Testis (tissue), 3 donors: ENCODE measurements around the gene DIDO1. TPM values are rescaled to one million over a fixed set of nuclear protein-coding genes. Genes with fewer than 3 reads are reported as not detected.
"Not testable (repeated sequence)": the region's sequence is repeated elsewhere in the genome, so short reads cannot be mapped to it uniquely, and the experiment has no call there.

Experiments used
- DNase-seq: peaks from one replicate; pipeline ENCODE4 v3.0.0-alpha.2; 2019
- H3K27ac ChIP-seq, 2 donors: fragments of 200-600 bp; sonication (generic); one replicate each; pipeline ENCODE4 v1.5.1; 2019
- H3K27me3 ChIP-seq: fragments of 200-600 bp; sonication (generic); one replicate; pipeline ENCODE4 v1.5.1; 2019
- H3K36me3 ChIP-seq: fragments of 200-600 bp; sonication (generic); one replicate; pipeline ENCODE4 v1.5.1; 2017; ENCODE audit warnings: low read depth; ENCODE audit errors: missing control alignments
- H3K4me1 ChIP-seq: fragments of 200-600 bp; sonication (generic); one replicate; pipeline ENCODE4 v1.5.1; 2019
- H3K4me3 ChIP-seq, 2 donors: fragments of 200-600 bp; sonication (generic); one replicate each; pipeline ENCODE4 v1.5.1; 2017 to 2019
- H3K9me3 ChIP-seq: fragments of 200-600 bp; sonication (generic); one replicate; pipeline ENCODE4 v1.5.1; 2017
- POLR2A ChIP-seq: fragments of 450-650 bp; IDR thresholded peaks from one replicate; pipeline ENCODE4 v1.6.1; 2017; ENCODE audit warnings: antibody characterized with exemption, mild to moderate bottlenecking, moderate library complexity
- WGBS, 2 donors: methylation state at CpG; one replicate each; pipeline ENCODE4 v1.1.5; 2018; 5-methylcytosine and 5-hydroxymethylcytosine counted together
- intact Hi-C: fragments of 100-400 bp; cut with DNase I; formaldehyde crosslinking; loops from one replicate; pipeline ENCODE4 v1.15.1; 2023; ENCODE audit warnings: low total_unique reads
- polyA plus RNA-seq: library from polyadenylated mRNA; stranded (reverse); fragments of 350-450 nt; fragmentation: Illumina TruSeq; extraction: RNeasy Lipid Tissue Mini Kit (QIAGEN cat#74804); gene quantifications from one replicate; pipeline ENCODE4 v1.2.3, GENCODE V29; 2014; ENCODE audit warnings: low read depth, low replicate concordance; ENCODE audit not compliant: insufficient read depth
- total RNA-seq, 2 donors: library from RNA; depleted of rRNA; stranded (reverse); fragments of >200 nt; gene quantifications; one replicate each; pipeline ENCODE4 v1.2.3, GENCODE V29; 2016
- TF ChIP-seq, protein P1 (sequence below), 3 experiments: fragments of 450-650 bp in 2 of 3; fragments of 200-600 bp in 1 of 3; sonication (generic) in 1 of 3; IDR thresholded peaks; one replicate each; pipeline ENCODE4 v1.5.1; 2016 to 2019; ENCODE audit warnings: antibody characterized with exemption in 3 of 3, mild to moderate bottlenecking in 2 of 3, moderate library complexity in 1 of 3

The DIDO1 gene
- total and polyA plus RNA-seq, 3 donors from 2014 or later, result 50.5 to 99.7 (median 98.6) TPM

- no peaks in the 10 kb centered on the region for H3K36me3 ChIP-seq
- no peaks in the 10 kb centered on the region for H3K27me3 ChIP-seq
- WGBS, 2 donors, result 91 to 96% methylated on average over 25 of the region's 25 CpGs
- no peak for TF ChIP-seq POLR2A
- TF ChIP-seq, protein P1, sequence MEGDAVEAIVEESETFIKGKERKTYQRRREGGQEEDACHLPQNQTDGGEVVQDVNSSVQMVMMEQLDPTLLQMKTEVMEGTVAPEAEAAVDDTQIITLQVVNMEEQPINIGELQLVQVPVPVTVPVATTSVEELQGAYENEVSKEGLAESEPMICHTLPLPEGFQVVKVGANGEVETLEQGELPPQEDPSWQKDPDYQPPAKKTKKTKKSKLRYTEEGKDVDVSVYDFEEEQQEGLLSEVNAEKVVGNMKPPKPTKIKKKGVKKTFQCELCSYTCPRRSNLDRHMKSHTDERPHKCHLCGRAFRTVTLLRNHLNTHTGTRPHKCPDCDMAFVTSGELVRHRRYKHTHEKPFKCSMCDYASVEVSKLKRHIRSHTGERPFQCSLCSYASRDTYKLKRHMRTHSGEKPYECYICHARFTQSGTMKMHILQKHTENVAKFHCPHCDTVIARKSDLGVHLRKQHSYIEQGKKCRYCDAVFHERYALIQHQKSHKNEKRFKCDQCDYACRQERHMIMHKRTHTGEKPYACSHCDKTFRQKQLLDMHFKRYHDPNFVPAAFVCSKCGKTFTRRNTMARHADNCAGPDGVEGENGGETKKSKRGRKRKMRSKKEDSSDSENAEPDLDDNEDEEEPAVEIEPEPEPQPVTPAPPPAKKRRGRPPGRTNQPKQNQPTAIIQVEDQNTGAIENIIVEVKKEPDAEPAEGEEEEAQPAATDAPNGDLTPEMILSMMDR (IDR thresholded peaks at IDR 0.05), result no peak
- DNase-seq, result no peak
- H3K4me1 ChIP-seq, result peaks cover 8% of the 10 kb centered on the region
- no peak overlapping the region for H3K4me3 ChIP-seq
- no peaks in the 10 kb centered on the region for H3K9me3 ChIP-seq
- intact Hi-C loops, result no loop called here
- H3K27ac ChIP-seq, result no peak overlapping the region
Measured at GRCh38 chr20:62856931-62857619, 69.2 kb downstream of the DIDO1 start.

DNA sequence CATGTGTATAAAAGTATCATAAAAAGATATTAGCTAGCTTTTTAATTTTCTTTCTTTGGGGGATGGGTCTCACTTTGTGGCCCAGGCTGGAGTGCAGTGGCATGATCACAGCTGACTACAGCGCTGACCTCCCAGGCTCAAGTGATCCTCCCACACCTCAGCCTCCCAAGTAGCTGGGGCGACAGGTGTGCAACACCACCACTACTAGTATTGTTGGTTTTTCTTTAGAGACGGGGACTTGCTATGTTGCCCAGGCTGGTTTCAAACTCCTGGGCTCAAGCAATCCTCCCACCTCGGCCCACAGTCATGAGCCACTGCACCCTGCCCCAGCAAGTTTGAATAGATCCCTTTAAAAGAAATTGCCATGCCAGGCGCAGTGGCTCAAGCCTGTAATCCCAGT lies 71.2 kb downstream of the DIDO1 start:
- DNase-seq, result no peak
- peaks cover 3% of the 10 kb centered on the region for H3K4me1 ChIP-seq
- H3K4me3 ChIP-seq, result no peak overlapping the region
- TF ChIP-seq, protein P1 (IDR thresholded peaks at IDR 0.05), result no peak
- TF ChIP-seq POLR2A, result no peak
- 97% methylated on average over 5 of the region's 5 CpGs for WGBS, 2 donors
- no peaks in the 10 kb centered on the region for H3K36me3 ChIP-seq
- no peak overlapping the region for H3K27ac ChIP-seq
- intact Hi-C loops, result no loop called here
- no peaks in the 10 kb centered on the region for H3K27me3 ChIP-seq
- no peaks in the 10 kb centered on the region for H3K9me3 ChIP-seq

DNA sequence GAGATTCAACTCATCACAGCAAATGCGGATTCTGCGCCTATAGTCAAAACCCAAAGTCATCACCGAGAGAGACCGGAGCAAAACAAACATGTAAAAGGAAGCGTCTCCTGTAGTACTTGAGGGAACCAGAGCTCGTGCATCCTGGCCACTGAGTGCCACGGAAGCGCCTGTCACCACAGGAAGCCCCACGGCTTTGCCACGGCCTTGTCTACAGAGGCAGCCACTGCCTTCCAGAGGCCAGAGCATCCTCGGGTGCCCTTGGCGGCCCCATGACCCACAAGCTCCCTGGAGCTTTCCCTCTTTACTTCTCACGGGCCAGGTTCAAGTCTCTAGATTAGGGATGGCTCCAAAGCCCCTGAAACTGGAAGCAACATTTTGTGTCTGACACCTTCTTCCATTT lies 72.2 kb downstream of the DIDO1 start:
- Histone ChIP-seq H3K36me3 (no peaks in the 10 kb centered on the region), H3K4me1 (no peaks in the 10 kb centered on the region), H3K9me3 (no peaks in the 10 kb centered on the region), H3K4me3 (no peak overlapping the region), H3K27me3 (no peaks in the 10 kb centered on the region), H3K27ac (no peak overlapping the region)
- TF ChIP-seq, protein P1 (IDR thresholded peaks at IDR 0.05), result no peak
- TF ChIP-seq POLR2A, result no peak
- no peak for DNase-seq
- intact Hi-C loops, result no loop called here
- 90 to 97% methylated on average over 13 of the region's 13 CpGs for WGBS, 2 donors

DNA sequence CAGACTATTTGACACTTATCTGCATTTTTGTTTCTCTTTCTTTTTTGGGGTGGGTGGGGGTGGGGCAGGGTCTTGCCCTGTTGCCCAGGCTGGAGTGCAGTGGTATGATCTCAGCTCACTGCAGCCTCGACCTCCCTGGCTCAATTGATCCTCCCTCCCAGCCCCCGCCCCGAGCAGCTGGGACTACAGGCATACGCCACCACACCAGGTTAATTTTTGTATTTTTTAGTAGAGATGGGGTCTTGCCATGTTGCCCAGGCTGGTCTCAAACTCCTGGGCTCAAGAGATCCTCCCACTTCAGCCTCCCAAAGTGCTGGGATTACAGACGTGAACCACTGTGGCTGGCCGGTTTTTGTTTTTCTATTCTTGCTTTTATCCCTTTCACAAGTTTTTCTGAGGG lies 73.0 kb downstream of the DIDO1 start:
- H3K4me3 ChIP-seq, intact Hi-C loops, H3K4me1 ChIP-seq, H3K36me3 ChIP-seq, H3K27me3 ChIP-seq, H3K9me3 ChIP-seq, H3K27ac ChIP-seq, DNase-seq: not testable (repeated sequence)
- WGBS, 2 donors, result 88 to 92% methylated on average over 6 of the region's 6 CpGs

DNA sequence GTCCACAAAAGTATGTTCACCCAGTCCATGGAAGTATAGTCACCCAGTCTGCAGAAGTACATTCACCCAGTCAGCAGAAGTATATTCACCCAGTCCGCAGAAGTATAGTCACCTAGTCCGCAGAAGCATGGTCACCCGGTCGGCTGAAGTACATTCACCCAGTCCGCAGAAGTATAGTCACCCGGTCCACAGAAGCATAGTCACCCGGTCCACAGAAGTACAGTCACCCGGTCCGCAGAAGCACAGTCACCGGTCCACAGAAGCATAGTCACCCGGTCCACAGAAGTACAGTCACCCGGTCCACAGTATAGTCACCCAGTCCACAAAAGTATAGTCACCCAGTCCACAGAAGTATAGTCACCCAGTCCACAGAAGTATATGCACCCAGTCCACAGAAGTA lies 73.5 kb downstream of the DIDO1 start:
- no peaks in the 10 kb centered on the region for H3K36me3 ChIP-seq
- no peak for TF ChIP-seq POLR2A
- TF ChIP-seq, protein P1 (IDR thresholded peaks at IDR 0.05), result no peak

More for the DNA sequence above, 73.5 kb downstream of the DIDO1 start:
- Histone ChIP-seq H3K27me3 (no peaks in the 10 kb centered on the region), H3K9me3 (no peaks in the 10 kb centered on the region), H3K4me1 (peaks cover under 1% of the 10 kb centered on the region), H3K4me3 (no peak overlapping the region), H3K27ac (no peak overlapping the region)
- DNase-seq, result no peak
- intact Hi-C loops, result no loop called here
- WGBS, 2 donors, result 90 to 91% methylated on average over 12 of the region's 12 CpGs
